Caki2 (cell line): Measurements from ENCODE around the gene MUC22. TPM values are rescaled to one million over a fixed set of nuclear protein-coding genes. Genes with fewer than 3 reads are reported as not detected.
"Not testable (repeated sequence)": the region's sequence is repeated elsewhere in the genome, so short reads cannot be mapped to it uniquely, and the experiment has no call there.

Experiments used
- DNase-seq: peaks from one replicate; pipeline ENCODE4 v3.0.0-alpha.2; 2015; ENCODE audit warnings: low read depth
- in situ Hi-C: cut with HindIII; loops from 2 replicates; pipeline ENCODE4 v1.10.0; 2016; ENCODE audit warnings: low sequenced_read_pairs, low pct_unique_long_range_greater_than_20kb, mixed read lengths
- total RNA-seq: library from RNA; depleted of rRNA; stranded (reverse); fragments of >200 nt; shearing (Covaris generic); gene quantifications from 2 replicates; pipeline ENCODE4 v1.2.3, GENCODE V29; 2014; ENCODE audit warnings: low replicate concordance; rRNA removed

The MUC22 gene
- not detected in 2 replicates for total RNA-seq

DNA sequence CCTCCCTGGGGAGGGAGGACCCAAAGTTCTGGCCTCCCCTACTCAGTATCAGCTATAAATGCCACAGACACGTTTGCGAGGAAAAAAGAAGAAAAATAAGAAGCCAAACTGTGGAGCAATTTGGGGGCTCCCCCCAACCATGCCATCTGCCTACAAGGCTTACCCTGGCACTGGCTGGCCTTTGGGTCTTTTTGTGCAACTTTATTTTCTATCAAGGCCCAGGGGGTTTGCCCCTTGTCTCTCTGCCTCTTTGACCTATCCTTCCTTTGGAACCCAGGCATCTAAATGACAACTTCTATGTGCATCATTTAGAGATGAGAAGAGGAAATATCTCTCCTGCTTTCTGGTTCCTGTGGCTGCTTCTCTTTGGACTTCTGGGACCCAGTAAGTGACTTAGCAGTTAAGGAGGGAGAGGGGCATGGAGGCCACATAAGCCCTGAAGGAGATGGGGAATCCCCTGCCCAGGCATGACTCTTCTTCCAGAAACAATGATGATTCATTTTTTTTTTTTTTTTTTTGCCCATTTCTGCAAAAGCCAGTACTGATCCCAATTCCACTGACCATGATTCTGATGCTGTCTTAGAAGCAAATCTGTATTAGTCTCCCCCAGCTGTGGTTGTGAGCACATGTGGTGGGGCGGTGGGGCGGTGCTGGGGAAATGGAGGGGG, at the start of gene MUC22:
MUC22 (plus strand) TSS at position 82 of the 668 bp plus-strand sequence; CDS start at position 315, 233 bp downstream.
- DNase-seq, result peak; percentile 63
- in situ Hi-C loops, result no loop called here

- in situ Hi-C loops, result no loop called here
- no peak for DNase-seq
Measured at GRCh38 chr6:30960907-30961673, 49.2 kb upstream of the MUC22 start.

DNA sequence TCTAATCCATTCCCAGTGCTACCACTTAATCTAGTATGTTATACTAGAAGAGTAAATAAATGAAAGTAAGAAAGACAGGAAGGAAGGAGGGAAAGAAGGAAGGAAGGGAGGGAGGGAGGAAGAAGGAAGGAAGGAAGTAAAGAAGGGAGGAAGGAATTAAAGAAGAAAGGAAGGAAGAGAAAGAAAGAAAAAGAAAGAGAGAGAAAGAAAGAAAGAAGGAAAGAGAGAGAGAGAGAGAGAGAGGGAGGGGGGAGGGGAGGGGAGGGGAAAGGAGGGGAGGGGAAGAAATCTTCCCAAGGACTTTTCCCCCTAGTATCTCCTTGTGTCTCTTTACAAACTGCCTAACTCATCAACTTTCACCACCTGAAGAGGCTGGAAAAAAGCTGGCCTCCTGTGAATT, 47.6 kb upstream of the MUC22 start:
- in situ Hi-C loops, result no loop called here
- DNase-seq, result no peak

- DNase-seq, result no peak
- in situ Hi-C loops, result no loop called here
Measured at GRCh38 chr6:30963641-30964040, 46.6 kb upstream of the MUC22 start.

DNA sequence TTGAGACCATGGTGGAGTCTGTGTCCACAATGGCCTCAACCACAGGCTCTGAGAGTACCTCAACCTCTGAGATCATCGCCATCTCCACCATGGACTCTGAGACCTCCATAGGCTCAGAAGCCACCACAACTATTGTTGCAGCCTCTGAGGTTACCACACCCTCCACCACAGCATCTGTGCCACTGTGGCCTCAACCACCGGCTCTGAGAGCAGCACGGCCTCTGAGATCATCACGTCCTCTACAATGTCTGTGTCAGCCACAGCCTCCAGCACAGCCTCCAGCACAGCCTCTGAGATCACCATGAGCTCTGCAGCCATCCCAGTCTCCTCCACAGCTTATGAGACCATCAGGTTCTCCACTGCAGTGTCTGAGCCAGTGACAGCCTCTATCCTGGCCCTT, 46.2 kb upstream of the MUC22 start:
- in situ Hi-C loops, result no loop called here
- no peak for DNase-seq

DNA sequence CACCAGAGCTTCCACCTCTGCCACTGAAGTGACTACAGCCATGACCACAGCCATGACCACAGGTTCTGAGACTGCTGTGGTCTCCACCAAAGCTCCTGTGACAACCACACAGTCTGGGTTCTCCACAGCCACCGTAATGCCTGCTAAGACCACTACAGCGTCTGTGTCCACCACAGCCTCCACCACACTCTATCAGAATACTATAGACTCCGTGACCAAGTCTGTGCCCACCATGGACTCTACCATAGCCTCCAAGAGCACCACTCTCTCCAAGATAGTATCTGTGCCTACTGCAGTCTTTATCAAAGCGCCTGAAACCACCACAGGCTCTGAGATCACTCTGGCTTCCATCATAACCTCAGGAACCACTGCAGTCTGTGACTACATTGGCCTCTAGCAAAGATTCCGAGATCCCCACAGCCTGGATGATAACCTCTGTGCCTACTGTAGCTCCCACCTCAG, 45.1 kb upstream of the MUC22 start:
- DNase-seq, result no peak
- in situ Hi-C loops, result no loop called here

DNA sequence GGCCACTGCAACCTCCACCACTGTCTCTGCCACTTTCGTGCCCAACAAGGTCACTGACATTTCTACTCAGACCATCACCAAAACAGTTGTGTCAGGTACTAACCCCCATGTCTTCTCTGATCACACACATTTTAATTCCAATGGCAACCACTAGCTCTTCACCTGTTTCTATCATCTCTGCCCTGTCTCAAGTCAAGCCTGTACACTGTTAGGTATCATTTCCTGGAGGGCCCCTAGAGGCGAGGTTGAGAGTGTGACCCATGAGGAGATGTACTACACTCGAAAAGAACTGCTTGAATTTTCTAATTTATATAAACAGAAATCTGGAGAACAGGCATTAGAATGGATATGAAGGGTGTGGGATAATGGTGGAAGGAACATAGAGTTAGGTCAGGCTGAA, 44.1 kb upstream of the MUC22 start:
- no peak for DNase-seq
- in situ Hi-C loops, result no loop called here

- in situ Hi-C loops, DNase-seq: not testable (repeated sequence)
Measured at GRCh38 chr6:30969171-30969570, 41.1 kb upstream of the MUC22 start.

GRCh38 chr6:30970946-30971345, 39.3 kb upstream of the MUC22 start:
- in situ Hi-C loops, result no loop called here

DNA sequence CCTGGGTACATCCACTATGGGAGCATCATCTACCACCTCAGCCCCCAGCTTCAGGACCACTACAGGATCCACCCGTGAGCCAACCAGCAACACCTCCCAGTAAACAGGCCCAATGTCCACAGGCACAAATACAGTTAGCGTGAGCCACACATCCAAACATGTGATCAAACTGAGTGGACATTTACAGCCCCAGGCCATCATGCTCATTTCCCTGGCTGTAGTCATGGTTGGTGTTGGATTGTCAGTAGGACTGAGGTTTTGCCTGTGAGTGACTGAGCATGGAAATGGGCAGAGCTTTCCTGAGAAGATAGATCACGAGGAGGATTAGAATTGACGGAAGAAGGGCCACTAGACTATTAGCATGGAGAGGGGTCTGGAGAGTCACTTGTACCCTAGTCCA, 37.5 kb upstream of the MUC22 start:
- in situ Hi-C loops, result no loop called here
- no peak for DNase-seq

More at GRCh38 chr6:30970946-30971345, 39.3 kb upstream of the MUC22 start:
- DNase-seq, result no peak

DNA sequence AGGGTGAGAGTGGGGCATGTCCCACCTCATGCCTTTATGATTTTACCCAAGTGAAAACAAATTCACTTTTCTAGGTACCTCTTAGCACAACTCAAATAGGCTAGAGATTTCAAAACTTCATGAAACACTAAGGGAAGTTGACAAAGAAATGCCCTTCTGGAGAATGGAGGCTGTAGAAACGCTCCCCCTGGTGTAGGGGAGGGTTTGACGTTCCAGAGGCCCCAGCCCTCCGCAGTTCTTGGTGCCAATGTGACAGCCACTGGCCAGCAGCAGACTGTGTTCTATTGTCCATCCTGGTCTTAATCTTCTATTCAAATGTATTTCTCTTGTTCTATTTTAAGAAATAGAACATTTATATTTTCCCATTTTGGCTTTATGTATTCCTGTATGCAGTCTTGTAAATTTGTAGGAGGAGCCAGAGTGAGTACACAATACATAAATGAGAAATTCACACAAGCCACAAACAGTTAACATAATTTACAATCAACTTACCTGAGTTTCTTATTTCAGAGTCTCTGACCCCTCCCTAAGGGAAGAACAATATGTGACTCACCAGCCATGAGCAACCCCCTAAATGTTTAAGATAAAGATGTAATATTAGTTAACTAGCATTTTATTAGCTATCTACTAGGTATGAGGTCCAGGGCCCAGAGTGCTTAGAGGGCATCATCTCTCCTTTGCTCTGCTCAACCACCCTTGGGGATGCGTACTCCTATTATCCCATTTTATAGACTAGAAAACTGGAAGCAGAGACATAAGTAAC, 35.6 kb upstream of the MUC22 start:
- DNase-seq, result no peak
- in situ Hi-C loops, result no loop called here

DNA sequence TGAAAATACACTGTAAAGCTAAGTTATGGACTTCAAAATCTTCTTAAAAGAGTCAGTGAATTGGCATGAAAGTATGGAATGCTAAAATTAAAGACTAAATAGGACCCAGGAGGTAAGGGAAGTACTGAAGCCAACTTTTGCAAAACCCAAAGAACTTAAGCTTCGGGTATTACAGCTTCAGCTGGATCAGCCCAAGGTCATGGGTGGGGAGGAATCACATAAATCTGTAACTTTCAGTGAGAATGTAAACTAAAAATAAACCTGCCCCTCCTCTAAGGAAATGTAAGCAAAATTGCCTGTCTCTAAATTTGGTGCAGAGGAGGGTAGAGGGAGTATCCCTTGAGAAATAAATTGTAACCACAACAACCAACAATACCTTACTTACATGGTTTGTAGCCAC, 31.1 kb upstream of the MUC22 start:
- in situ Hi-C loops, result no loop called here
- DNase-seq, result no peak

GRCh38 chr6:30979690-30980089, 30.6 kb upstream of the MUC22 start:
- no peak for DNase-seq
- in situ Hi-C loops, result no loop called here

- peak; percentile 72 for DNase-seq
- in situ Hi-C loops, result no loop called here
Measured at GRCh38 chr6:30981942-30982772, 28.1 kb upstream of the MUC22 start.

- no peak for DNase-seq
- in situ Hi-C loops, result no loop called here
Measured at GRCh38 chr6:30983439-30983838, 26.8 kb upstream of the MUC22 start, which contains the start of gene MUC21. TSS of gene MUC21 (plus strand) at chr6:30983718. CDS start at chr6:30983959, 241 bp downstream.

DNA sequence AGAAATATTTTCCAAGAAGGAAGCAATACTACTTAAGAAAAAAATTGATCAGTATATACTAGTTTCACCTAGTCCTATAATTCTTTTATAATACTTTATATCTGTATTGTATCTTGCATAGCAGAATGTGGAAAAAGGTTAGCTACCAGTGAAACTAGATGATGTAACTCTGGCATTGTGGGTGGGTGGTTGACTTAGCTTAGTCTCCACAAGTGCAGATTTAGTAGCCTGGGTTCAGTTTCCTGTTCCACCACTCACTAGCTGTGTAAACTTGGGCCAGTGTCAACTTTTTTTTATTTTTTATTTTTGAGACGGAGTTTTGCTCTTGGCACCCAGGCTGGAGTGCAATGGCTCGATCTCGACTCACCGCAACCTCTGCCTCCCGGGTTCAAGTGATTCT, 24.8 kb upstream of the MUC22 start:
- no peak for DNase-seq
- in situ Hi-C loops, result no loop called here

DNA sequence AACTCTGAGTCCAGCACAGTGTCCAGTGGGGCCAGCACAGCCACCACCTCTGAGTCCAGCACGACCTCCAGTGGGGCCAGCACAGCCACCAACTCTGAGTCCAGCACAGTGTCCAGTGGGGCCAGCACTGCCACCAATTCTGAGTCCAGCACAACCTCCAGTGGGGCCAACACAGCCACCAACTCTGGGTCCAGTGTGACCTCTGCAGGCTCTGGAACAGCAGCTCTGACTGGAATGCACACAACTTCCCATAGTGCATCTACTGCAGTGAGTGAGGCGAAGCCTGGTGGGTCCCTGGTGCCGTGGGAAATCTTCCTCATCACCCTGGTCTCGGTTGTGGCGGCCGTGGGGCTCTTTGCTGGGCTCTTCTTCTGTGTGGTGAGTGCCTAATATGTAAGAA, 23.0 kb upstream of the MUC22 start:
- DNase-seq, result no peak

GRCh38 chr6:30988209-30988825, 22.0 kb upstream of the MUC22 start:
- in situ Hi-C loops, result no loop called here
- DNase-seq, result no peak

More for the DNA sequence above, 23.0 kb upstream of the MUC22 start:
- in situ Hi-C loops, result no loop called here
